T-helper 2 cell (primary cell): ENCODE data around the gene CCSER2.

ENCODE experiments used
- DNase-seq, 5 experiments: peaks; one replicate each; pipeline versions ENCODE4 v3.0.0 to v3.0.0-alpha.2; 2012 to 2022

The CCSER2 gene

DNA sequence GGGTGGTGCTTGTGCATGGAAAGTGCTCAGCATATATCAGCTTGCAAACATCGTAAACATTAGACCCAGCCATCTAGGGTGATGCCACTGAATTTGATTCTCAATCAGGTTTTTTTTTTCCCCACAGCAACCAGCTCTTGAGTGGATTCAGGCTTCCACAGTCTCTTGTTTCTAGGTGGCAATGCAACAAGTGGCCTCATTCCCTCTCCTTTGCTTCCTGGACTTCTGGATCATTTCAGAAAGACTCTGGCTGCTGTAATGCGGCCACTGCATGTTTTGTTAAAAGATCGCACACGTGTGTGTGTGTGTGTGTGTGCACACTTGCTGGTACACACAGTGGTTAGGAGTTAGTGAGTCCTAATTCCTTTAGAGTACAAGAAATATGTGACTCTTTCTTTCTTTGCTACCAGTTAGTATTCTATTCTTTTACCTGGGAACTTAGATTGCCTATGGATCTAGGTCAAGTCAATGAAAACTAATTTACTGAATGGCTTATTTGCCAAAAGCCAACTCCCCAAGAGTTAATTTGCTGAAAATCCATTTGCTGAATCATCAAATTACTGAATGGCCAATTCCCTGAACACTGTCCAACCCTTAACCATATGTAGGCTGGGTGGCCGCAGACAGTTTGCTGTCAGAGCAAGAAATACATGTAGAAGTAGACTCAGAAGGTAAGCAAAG is 222.5 kb downstream of the CCSER2 start:
- no peak for DNase-seq

DNA sequence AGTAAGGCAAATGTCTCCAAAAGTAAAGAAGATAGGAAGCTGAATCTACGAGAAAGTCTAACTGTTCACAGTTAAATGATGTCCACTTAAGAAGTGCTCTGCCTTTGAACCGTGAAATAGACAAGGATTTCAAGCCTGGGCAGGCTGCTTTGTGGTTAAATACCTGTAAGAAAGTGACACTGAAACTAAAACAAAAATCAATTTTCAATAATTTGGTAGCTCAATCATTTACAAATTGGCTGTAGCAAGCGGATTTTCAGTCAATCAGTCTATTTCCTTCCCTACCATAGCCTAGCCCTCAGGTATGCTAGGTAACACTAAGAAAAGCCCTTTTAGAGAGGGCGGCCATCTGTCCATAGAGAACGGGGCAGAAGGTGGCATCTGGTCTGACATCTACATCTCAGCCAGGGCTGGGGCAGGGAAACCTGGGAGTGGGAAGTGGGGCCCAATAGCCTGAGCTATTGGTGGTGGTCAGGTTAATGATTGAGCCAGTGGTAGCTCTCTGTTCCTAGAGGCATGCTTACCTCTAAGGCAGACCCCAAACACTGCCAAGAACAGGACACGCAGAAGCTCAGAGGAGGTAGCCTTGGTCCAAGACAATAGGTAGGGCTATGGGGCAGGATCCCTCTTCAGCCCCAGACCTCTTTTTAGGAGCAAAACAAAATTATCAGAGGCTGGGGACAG is 223.2 kb downstream of the CCSER2 start:
- no peak for DNase-seq

DNA sequence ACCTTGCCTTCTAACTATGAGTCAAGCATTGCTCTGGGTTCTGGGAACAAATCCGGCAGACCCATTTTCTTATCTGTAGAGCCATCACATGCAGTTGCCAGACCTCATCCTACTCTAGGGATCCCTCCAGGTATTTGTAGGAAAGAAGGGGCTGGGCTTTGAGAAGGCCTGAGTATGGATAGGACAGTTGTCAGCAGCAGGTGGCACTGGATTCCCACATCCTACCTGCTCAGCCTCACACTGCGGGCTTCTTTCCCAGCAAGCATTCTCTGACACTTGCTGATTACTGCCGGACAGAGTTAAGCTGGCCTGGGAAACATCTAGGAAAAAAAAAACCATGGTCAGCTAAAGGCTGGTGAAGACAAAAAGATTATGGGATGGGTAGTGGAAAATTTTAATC is 224.1 kb downstream of the CCSER2 start:
- DNase-seq = no peak

DNA sequence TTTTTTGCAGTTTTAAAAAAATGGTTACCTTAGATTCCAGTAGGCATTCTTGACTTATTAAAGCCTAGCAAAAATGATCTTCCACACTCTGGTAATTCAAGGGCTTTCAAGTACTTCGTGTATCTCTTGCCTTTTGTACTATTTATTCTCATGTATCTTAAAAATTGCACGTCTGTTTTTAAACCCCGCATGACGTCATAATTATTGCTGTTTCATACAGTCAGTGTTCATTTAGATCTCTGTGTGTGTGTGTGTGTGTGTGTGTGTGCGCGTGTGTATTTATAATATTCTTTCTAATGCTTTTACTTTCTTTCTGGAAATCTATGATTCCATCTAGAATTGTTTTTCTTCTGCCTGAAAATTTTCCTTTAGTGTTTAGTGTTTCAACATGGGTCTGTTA is 234.2 kb downstream of the CCSER2 start:
- DNase-seq = no peak

DNA sequence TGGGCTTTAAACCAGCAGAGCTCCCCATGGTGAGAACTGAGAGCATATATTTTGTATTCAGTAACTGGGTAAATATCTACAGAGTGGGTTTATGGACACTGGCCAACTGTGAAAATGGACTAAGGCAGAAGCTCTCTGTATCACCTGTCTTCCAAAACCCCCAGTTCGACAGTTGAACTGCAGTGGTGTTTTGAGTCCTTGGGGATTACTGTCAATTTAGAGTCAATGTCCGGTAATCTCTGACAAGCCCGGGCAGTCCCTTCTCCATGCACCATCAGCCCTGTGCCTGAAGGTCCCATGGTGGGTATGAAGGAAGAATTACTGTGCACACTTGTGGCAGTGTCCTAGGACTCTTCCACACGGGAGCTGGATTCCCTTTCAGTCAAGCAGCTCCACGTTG is 235.0 kb downstream of the CCSER2 start:
- DNase-seq = no peak

DNA sequence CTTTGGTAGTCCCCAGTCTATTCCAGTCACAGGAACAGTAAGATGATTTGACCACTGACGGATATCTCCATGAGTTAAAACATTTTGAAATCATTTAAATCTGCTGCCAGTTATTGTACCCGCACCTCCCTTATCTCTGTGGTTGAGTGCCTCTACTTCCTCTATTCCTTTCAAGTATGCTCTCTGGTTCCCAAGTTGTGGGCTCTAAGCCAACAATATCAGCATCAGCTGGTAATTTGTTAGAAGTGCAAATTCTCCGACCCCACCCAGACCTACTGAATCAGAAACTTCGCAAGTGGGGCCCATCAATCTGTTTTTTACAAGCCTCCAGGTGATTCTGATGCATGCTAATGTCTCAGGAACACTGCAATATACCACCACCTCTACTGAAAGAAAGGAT is 235.5 kb downstream of the CCSER2 start:
- DNase-seq = no peak

DNA sequence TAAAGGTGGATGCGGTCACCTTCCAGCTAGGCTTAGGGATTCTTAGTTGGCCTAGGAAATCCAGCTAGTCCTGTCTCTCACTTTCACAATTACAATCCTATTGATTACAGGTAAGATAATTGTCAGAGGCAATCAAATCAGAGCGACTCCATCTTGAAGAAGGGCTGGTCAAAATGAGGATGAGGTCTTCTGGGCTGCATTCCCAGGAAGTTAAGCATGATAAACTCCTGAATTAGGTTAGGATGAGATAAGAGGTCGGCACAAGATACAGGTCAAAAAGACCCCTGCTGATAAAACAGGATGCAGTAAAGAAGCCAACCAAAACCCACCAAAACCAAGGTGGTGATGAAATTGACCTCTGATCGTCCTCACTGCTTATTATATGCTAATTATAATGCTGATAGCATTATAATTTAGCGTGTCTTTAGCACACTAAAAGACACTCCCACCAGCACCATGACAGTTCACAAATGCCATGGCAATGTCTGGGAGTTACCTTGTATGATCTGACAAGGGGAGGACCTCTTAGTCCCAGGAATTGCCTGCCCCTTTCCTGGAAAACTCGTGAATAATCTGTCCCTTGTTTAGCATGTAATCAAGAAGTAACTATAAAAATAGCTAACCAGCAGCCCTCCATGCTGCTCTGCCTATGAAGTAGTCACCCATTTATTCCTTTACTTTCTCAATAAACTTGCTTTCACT is 237.6 kb downstream of the CCSER2 start:
- no peak for DNase-seq

DNA sequence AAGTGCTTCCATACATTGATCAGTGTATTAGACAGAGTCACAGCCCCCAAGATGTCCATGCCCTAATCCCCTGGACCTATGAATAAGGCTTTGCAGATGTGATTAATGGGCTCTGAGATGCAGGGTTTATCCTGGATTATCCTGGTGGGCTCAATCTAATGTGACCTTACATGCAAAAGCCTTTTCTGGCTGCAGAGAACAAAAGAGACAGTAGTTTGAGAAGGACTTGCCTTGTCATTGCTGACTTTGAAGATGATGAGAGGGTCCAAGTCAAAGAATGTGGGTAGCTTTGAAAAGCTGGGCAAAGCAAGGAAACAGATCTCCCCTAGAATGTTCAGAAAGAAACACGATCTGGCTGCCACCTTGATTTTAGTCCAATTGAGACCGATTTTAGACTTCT is 238.7 kb downstream of the CCSER2 start:
- DNase-seq = no peak
